Measurements from ENCODE around the gene KAZN. TPM values are rescaled to one million over a fixed set of nuclear protein-coding genes. Genes with fewer than 3 reads are reported as not detected.

Gene KAZN
- total RNA-seq, 6 experiments from 2014 or later: 13.1 to 22.3 (median 20.7) TPM

- DNase-seq: no peak
- H3K9me3 Mint-ChIP-seq: no peaks in the 10 kb centered on the region
- no peaks in the 10 kb centered on the region for H3K36me3 Mint-ChIP-seq (ENCODE audit: low read depth)
- H3K4me1 Mint-ChIP-seq (ENCODE audit: low read depth): no peaks in the 10 kb centered on the region
- peaks cover 41% of the 10 kb centered on the region for H3K27me3 Mint-ChIP-seq (ENCODE audit: insufficient read depth)
- no peak for TF ChIP-seq CTCF (IDR thresholded peaks at IDR 0.05)
- H3K27ac Mint-ChIP-seq: no peak overlapping the region
- H3K4me3 Mint-ChIP-seq: no peak overlapping the region
Observed at GRCh38 chr1:15145327-15145726, 546.8 kb downstream of the KAZN start.

DNA sequence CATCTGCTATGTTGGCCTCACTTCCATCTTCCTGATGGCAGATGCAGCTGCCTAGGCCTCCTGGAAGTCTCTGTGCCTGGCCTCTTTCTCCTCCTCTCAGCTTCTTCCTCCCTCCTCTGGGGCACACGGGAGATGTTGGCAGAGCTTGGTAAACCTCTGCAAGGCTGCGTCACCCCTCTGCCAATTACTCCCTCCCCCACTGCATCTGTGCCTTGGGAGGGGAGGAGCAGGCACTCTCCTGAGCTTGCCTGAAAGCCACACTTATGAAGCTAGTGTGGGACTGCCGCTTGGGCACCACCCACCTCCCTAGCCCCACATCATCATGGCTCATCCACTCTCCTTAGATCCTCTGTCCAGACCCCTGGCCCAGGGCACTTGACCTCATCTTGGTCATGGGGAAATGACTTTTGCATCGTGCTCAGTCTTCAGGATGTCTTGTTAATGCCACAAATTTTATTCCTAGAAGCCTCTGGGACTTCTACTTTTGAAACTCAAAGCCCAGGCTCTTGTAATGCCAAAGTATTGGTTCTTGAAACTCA lies 547.7 kb downstream of the KAZN start:
- DNase-seq: no peak
- Mint-ChIP-seq H3K27ac (no peak overlapping the region), H3K27me3 (ENCODE audit: insufficient read depth) (peaks cover 46% of the 10 kb centered on the region), H3K9me3 (peaks cover 5% of the 10 kb centered on the region; the same call in 1 of the 2 replicates), H3K4me1 (ENCODE audit: low read depth) (no peaks in the 10 kb centered on the region), H3K36me3 (ENCODE audit: low read depth) (no peaks in the 10 kb centered on the region), H3K4me3 (no peak overlapping the region)
- TF ChIP-seq CTCF (IDR thresholded peaks at IDR 0.05): no peak

GRCh38 chr1:15146971-15147376 lies 548.5 kb downstream of the KAZN start:
- Mint-ChIP-seq H3K36me3 (ENCODE audit: low read depth) (no peaks in the 10 kb centered on the region), H3K4me3 (no peak overlapping the region), H3K27me3 (ENCODE audit: insufficient read depth) (peaks cover 44% of the 10 kb centered on the region)

DNA sequence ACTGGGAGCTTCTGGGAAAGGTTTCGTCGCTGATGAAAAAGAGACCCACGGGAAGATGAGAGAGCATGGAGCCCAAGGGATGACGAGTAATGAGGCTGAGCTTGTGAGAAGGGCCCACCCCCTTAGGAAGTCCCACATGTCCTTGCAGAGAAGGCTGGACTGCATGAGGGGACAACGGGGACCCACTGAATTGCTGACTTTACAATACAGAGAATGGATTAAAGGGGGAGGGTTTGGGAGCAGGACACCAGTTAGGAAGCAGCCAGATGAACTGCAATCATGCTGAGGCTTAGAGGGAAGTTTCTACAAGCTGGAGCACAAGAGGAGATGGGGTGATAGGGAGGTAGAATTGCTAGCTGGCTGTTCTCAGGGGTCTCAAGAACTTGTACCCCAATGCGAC lies 549.5 kb downstream of the KAZN start:
- Mint-ChIP-seq H3K27ac (no peak overlapping the region), H3K27me3 (ENCODE audit: insufficient read depth) (peaks cover 40% of the 10 kb centered on the region), H3K36me3 (ENCODE audit: low read depth) (no peaks in the 10 kb centered on the region), H3K9me3 (peaks cover 5% of the 10 kb centered on the region; the same call in 1 of the 2 replicates), H3K4me1 (ENCODE audit: low read depth) (no peaks in the 10 kb centered on the region), H3K4me3 (no peak overlapping the region)
- no peak for TF ChIP-seq CTCF (IDR thresholded peaks at IDR 0.05)
- DNase-seq: no peak

More at GRCh38 chr1:15146971-15147376, 548.5 kb downstream of the KAZN start:
- no peaks in the 10 kb centered on the region for H3K4me1 Mint-ChIP-seq (ENCODE audit: low read depth)
- H3K27ac Mint-ChIP-seq: no peak overlapping the region
- no peak for TF ChIP-seq CTCF (IDR thresholded peaks at IDR 0.05)
- DNase-seq: no peak
- H3K9me3 Mint-ChIP-seq: peaks cover 5% of the 10 kb centered on the region; the same call in 1 of the 2 replicates

GRCh38 chr1:15148475-15148874 lies 550.0 kb downstream of the KAZN start:
- no peak for TF ChIP-seq CTCF (IDR thresholded peaks at IDR 0.05)
- DNase-seq: no peak
- Mint-ChIP-seq H3K27me3 (ENCODE audit: insufficient read depth) (peaks cover 38% of the 10 kb centered on the region), H3K4me1 (ENCODE audit: low read depth) (no peaks in the 10 kb centered on the region), H3K9me3 (peaks cover 5% of the 10 kb centered on the region; the same call in 1 of the 2 replicates), H3K36me3 (ENCODE audit: low read depth) (no peaks in the 10 kb centered on the region), H3K27ac (no peak overlapping the region), H3K4me3 (no peak overlapping the region)

All from HFFc6 (cell line).